Stimulated activated CD4-positive, alpha-beta T cell treated with anti-CD3 and anti-CD28 coated beads, Interleukin-1b, Interleukin-23, amount 100 ng/mL, for 48 hours (primary cell): Measurements from ENCODE around the gene CFAP77.
"Not testable (repeated sequence)": the region's sequence is repeated elsewhere in the genome, so short reads cannot be mapped to it uniquely, and the experiment has no call there.

Experiments used
- DNase-seq: peaks from one replicate; pipeline ENCODE4 v3.0.0-alpha.2; 2020

CFAP77 gene

DNA sequence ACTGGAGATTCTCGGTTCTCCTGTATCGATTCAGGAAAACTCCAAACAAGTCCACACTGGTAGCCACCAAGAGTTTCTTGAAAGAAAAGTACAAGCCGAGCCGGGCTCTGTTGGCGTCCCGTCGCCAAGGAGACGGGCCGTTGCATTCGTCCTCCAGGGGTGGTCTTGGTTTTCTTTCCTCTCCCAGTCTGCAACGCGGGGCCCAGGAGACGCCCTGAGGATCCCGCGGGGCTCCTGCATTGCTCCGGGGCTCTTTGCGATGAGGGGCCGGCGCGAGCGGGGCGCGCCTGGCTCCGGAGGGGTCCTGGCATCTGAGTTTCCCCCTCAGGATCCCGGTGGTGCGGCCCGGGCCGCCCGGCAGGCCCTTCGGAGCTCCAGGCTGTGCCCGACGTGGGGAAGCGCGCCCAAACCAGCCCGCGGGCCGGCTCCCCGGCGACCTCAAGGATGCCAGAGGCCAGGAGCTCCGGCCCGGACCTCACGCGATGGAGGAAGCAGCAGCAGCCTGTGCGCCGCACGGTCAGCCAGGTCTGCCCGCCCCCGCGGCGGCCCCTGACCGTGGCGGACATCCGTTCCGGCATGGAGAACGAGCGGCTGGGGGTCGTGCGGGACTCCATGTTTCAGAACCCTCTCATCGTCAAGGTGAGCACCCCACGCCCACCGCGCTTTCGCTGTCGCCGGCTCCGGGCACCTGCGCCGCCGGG, at the start of gene CFAP77:
TSS of gene CFAP77 (plus strand) at position 384 of the 701 bp plus-strand sequence. CDS start at position 445, 61 bp downstream.
- DNase-seq, result peak; percentile 17

DNA sequence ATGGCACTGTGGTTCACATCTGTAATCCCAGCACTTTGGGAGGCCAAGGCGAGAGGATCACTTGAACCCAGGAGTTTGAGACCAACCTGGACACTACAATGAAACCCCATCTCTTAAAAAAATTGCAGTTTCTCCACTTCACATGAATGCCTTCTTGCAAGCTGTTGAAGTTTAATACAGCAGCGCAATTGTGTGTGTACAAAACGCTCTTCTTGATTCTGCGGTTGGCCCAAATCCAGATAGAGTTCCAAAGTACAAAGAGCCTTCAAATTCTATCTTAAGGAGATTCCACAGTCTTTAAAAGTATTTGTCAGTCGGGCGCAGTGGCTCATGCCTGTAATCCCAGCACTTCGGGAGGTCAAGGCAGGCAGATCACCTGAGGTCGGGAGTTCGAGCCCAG, 45.9 kb upstream of the CFAP77 start:
- no peak for DNase-seq

DNA sequence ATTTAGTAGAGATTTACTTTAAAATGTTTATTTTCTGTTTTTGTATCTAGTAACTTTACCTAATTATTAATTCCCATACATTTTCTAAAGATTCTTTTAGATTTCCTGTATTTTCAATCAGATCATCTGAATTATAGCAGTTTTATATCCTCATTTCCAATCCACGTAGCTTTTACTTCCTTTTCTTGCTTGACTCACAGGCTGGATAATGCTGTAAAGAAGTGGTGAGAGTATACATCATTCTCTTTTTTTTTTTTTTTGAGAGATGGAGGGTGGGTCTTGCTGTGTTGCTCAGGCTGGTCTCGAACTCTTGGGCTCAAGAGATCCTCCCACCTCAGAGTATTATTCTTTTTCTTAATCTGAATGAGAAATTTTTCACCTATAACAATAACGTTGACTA, 44.0 kb upstream of the CFAP77 start:
- DNase-seq, result no peak

DNA sequence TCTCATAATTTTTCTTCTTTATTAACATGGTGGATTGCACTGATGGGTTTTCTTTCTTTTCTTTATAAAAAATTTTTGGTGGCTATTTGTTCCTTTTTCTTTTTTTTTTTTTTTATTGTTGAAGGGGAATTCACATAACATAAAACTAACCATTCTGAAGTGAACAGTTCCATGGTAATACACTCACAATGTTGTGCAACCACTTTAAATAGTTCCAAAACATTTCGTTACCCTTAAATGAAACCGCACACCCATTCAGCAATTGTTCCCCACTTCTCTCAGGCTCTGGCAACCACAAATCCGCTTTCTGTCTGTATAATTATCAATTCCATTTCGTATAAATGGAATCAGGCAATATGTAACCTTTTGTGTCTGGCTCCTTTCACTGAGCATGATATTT, 43.5 kb upstream of the CFAP77 start:
- DNase-seq, result no peak

DNA sequence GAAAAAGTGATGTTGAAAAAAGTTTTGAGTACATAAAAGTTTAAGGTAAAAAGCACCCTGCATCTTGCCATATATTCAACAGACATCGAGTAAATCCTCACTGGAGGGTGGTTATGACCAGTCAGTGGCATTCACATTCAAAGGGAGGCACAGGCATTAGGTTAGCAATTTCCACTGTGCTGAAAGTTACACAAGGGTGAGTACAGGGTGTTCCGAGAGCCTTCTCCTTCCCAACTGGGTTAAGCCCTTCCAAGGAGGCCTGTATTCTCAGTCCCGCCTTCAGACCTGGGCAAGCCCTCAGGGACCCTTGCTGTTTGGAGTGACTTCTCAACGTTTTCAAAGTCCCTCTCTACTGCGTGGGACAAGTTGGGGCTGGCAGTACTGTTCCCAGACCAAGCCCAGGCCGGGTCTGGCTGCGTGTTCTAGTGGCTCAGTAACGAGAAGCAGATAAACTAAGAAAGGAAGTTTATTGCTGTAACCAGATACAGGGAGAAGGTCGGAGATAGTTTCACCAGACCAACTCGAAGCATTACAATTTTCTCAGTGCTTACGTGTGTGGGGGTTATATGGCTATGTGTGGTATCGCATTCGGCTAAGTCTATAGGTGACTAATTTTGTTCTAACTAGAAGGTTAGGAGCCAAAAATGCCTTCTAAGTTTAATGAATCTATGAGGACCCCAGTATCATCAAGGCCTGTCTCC, 42.2 kb upstream of the CFAP77 start:
- DNase-seq, result no peak

DNA sequence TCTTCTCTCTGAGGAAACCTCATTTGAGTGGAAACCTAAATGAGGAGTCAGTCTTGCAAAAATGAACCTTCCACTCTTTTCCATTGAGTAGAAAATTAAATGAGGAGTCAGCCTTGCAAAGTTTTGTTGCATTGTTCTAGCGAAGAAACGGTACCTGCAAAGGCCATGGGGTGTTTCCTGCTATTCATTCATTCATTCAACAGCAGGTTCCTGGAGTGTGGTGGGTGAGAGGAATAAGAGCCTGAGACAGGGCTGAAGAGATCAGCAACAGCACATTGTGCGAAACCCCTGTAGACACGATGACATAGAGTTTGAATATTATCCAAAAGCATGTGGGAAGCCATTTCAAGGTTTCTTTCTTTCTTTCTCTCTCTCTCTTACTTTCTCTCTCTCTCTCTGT, 40.6 kb upstream of the CFAP77 start:
- DNase-seq, result no peak

DNA sequence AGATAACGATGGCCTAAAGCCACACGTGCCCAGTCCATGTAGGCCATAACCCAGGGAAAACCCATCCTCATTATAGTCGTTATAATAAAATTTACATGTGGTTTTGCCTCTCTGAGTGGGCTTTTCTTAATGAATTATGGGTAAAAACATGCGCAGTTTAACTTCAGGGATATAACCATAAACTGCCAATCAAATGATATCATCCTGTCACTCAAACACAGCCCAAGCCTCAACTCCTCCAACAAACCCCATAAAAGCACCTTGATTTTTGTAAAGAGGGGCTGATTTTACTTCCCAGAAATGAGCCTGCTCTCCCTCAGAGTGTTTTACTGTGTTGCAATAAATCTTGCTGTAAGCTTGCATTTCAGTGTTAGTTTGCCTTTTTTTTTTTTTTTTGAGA, 39.4 kb upstream of the CFAP77 start:
- DNase-seq, result no peak

DNA sequence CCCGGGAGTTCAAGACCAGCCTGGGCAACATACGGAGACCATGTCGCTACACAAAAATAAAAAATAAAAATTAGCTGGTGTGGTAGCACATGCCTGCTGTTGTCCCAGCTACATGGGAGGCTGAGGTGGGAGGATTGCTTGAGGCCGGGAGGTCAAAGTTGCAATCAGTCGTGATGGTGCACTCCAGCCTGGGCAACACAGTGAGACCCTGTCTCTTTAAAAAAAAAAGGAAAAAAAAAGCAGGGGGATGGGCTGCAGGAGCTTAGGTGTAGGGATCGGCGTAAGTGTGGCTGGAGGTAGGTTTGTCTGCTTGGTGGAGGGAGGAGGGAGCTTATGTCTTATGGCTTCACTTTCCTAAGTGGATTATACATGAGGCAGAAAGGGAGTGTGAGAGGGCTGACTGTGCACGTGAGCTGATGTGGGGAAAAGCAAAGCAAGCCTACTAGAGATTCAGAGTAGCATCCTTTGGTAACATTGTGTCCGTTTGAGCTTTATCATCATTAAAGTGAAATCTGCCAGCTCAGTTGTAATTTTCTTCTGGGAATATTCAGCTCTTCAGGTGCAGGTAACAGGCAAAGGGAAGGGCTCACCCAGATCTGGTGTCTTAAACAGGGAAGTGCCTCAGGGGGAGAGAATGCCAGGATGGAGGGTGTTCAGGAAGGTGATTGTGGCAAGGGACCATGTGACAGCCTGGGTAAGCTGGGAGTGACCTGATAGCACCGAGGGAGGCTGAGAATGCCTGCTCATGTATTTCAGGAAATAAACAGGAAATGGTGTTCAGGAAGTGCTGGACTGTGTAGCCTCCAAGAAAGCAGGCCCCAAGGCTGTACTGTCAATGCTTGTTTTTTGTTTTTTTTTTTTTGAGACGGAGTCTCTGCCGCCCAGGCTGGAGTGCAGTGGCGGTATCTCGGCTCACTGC, 37.6 kb upstream of the CFAP77 start:
- DNase-seq, result no peak

DNA sequence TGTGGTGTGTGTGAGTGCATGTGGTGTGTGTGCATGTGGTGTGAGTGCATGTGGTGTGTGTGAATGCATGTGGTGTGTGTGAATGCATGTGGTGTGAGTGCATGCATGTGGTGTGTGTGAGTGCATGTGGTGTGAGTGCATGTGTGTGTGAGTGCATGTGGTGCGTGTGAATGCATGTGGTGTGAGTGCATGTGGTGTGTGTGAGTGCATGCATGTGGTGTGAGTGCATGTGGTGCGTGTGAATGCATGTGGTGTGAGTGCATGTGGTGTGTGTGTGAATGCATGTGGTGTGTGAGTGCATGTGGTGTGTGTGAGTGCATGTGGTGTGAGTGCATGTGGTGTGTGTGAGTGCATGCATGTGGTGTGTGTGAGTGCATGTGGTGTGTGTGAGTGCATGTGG, 32.2 kb upstream of the CFAP77 start:
- DNase-seq, result not testable (repeated sequence)

DNA sequence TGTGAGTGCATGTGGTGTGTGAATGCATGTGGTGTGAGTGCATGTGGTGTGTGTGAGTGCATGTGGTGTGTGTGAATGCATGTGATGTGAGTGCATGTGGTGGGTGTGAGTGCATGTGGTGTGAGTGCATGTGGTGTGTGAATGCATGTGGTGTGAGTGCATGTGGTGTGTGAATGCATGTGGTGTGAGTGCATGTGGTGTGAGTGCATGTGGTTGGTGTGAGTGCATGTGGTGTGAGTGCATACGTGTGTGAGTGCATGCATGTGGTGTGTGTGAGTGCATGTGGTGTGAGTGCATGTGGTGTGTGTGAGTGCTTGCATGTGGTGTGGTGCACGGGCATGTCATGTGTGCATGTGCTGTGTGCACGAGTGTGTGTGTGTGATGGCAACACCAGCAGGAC, 31.6 kb upstream of the CFAP77 start:
- not testable (repeated sequence) for DNase-seq

DNA sequence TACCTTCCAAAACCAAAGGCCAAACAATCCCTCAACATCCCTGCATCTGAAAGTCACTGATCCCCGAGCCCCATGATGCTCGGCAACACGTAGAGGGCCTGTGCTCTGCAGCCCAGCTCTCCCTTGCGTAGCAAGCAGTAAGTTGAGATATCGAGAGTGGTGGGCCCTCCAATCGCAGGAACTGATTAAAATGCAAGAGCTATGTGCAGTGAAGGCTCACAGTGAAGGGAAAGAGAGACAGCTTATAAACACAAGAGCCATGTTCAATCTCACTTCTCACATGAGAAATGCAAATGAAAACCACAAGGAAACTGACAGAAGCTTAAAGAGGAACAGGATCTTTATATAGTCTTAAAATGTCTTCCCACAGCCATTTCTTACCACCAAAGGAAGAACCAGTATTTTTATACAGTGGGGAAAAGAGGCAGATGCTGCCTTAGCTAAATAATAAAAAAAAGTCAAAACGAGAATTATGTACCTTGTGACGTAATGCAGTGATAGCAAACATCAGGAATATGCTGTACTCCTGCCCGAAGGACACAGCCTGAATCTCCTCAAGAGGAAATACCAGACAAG, 28.0 kb upstream of the CFAP77 start:
- DNase-seq, result no peak

DNA sequence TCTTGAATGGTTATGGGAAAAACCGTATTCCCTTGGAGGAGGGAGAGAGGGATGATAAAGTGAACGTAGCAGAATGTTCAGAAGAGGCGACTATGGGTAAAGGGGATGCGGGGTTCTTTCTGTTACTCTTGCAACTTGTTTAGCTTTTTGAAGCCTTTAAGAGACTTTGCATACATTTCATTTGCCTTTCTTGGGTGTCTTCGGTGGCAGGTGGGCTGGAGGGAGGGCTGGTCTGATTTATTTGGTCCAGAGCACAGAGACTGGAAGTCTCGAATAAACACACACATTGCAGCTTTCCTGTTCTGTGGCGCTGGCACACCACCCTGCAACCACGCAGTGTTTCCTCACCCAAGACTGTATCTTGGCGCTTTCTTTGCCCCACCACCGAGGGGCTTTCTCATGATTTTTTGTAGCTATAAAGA, 26.5 kb upstream of the CFAP77 start:
- DNase-seq, result no peak

DNA sequence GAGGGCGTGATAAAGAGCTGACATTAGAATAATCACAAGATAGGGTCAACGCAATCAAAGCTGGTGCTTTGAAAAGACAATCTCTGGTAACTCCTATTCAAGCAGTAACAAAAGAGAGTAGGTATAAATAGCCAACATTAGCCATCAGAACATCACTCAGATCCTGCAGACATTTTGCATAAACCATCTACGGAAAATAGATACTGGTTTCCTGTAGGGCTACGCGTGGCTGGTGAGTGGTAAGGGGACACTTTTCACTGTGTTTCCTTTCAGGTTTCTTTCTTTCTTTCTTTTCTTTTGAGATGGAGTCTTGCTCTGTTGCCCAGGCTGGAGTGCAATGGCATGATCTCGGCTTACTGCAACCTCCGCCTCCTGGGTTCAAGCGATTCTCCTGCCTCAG, 25.6 kb upstream of the CFAP77 start:
- no peak for DNase-seq

DNA sequence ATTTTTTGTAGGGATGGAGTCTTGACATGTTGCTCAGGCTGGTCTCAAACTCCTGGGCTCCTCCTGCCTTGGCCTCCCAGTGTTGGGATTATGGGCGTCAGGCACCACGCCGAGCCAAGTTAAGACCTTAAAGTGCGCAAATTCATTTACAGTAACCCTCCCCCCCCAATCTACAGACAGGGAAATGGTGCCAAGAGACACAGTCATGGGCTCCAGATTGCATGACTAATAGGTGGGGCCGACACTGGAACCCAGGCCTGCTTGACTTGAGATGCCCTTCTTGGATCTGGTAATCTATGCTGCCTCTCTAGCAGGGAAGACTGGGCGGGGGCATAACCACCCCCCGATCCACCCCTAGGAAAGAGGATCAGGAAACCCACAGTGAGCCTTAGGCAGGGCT, 22.9 kb upstream of the CFAP77 start:
- DNase-seq, result no peak

DNA sequence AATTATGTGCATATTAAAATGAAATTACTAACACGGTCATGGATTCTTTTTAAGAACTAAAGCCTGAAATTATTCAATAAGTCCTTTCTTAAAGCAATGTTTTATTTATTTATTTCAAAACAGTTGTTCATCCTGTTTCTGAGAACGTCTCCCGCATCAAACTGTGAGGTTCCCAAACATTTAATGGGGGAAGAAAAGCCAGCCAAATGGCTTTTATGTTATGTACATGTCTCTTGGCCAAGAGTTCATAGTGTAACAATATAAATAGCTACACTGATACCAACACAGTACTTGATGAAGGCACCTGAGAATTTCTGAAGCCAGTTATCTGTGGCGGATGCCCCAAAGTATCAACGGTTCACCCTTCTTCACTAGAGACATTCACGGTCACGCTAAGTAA, 19.0 kb upstream of the CFAP77 start:
- DNase-seq, result no peak

DNA sequence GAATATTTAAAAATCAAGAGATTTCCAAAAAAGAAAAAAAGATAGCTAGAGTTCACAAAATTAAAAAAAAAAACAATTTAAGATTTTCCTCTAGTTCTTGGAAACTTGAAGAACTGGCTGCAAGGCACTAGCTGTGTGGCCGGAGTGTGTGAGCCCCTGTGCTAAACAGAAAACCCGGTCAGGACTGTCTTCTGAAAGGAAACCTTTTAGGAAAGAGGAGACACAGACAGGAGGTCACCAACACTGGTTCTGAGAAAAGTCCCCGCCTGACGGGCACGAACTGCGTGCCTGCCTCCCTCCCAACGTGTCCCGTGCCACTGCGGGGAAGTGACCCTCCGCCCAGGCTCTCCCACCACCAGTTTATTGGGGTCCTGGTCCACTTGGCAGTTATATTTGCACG, 18.6 kb upstream of the CFAP77 start:
- DNase-seq, result no peak

DNA sequence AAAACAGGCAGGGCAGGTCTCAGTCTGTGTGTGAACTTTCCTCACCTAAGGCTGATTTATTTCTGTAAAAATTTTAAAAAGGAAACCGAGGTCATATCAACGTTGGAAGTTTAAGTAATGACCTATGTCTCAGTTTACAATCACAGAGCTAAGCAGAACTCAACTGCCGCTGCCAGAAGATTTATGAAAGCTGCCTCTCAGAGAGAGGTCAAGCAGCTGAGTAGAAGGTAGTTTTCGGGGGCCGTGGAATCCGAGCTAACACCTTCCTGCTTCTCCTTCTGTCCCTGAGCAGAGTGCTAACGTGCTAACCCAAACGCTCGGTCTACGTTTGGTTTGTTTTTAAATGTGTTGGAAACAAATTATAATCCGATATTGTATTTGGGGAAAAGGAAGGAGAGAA, 14.5 kb upstream of the CFAP77 start:
- DNase-seq, result no peak

DNA sequence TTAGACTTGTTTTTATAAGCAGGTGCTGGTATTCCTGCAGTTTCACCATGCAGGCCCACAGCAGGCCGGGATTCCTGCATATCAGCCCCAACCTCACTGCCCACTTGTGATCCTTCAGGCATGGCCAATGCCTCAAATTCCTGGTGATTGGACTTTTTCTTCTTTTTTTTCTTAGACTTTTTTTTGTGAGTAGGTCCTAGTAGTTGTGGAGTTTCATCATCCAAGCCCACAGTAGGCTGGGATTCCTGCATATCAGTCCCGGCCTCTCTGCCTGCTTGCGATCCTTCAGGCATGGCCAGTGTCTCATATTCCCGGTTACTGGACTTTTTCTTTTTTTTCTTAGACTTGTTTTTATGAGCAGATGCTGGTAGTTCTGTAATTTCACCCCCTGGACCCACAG, 8.2 kb upstream of the CFAP77 start:
- no peak for DNase-seq

DNA sequence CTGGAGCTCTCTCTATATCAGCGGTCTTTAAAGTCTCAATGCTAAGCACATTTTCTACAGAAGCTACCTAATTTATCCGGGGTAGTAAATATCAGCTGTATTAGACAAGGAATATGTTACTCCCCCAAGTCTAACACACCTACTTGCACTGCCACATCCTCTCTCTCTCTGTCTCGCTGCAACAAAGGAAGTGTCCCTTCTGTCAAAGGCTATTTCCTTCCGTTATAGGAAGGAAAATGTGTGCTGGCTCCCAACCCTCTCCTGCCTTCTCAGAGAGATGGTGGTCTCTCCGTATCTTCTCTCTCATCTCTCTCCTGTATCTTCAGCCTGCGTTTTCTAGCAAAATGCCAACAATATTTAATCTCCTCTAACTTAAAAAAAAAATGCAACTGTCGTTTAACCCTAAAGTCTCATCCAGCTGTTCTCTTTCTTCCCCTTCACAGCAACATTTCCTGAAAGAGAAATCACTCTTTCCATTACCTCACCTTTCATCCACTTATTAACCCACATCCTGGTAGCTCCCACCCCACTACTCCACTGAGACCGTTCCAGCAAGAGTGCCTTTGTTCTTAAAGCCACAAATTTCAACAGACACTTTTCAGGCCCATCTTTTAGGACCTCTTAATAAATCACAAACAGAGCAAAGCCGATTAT, 5.7 kb upstream of the CFAP77 start:
- peak; percentile 12 for DNase-seq

DNA sequence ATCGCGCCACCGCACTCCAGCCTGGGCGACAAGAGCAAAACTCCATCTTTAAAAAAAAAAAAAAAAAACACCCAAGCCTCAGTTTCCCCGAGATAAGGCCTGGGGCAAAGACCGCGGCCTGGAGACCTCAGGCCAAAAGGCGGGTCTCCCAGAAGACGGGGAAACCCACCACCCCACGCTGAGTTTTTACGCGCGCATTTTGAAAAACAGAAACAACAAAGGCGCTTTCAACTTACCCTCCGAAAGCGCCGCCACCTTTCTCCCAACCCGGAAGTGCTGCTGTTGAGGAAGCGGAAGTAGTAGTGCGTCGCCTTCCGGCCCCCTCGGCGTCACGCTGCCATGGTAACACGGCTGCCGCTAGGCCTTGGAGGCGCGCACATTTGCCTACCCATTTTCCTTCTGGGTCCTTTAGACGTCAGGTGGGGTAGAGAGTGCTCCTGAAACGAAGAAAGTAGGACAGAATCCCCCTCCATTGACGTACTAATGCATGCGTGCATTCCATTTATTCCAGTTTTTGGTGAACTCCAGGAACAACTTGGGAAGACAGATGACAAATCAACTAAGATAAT, 3.4 kb upstream of the CFAP77 start, which contains the start of gene TTF1:
TSS of gene TTF1 (minus strand) at position 287 of the 569 bp plus-strand sequence. CDS start 4,019 bp downstream, outside the sequence.
- DNase-seq, result peak; percentile 94

DNA sequence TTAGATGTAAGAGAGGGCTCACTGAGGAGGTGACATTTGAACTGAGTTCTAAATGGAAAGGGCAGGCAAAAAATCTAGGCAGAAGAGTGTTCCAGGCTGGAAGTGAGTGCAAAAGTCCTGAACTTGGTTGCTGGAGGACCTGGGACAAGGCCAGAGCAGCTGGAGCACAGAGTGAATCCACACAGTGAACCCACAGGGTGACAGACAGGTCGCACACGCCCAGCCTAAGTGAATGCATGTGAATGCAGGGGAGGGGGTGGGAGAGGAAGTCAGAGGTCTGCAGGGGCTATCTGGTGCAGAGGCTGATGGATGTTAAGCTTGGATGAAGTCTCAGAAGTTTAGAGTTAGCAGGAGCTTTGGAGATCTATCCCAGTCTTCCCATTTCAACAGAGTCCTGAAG, 2.8 kb upstream of the CFAP77 start:
- DNase-seq, result no peak

DNA sequence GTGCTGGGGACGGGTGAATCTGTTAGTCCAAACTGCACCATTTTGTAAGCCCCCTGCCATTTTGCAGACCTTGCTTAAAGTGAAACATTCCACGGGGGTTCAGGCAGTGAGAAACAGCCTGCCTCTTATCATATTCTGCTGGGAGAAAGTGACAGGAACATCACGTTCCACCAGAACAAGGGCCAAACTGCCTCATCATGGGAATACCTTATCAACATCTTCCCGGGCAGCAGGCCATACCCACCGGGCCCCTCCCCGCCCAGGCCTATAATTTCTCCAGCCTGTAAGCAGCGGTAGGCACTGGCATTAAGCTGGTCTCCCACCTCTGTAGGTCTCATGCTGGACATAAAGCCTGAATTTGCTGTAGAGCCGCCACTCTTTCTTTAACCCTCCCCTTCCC, 1.5 kb upstream of the CFAP77 start:
- DNase-seq, result no peak
